ENCODE measurements around the gene SLC50A1.

The SLC50A1 gene, protein sequence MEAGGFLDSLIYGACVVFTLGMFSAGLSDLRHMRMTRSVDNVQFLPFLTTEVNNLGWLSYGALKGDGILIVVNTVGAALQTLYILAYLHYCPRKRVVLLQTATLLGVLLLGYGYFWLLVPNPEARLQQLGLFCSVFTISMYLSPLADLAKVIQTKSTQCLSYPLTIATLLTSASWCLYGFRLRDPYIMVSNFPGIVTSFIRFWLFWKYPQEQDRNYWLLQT

GRCh38 chr1:155135415-155136028 lies at the start of gene SLC50A1:
Gene SLC50A1 (plus strand): TSS chr1:155135852. CDS start chr1:155135912, 60 bp downstream.
- peak; percentile 96 for DNase-seq (ENCODE audit: low spot score)
- TF ChIP-seq, protein P1, sequence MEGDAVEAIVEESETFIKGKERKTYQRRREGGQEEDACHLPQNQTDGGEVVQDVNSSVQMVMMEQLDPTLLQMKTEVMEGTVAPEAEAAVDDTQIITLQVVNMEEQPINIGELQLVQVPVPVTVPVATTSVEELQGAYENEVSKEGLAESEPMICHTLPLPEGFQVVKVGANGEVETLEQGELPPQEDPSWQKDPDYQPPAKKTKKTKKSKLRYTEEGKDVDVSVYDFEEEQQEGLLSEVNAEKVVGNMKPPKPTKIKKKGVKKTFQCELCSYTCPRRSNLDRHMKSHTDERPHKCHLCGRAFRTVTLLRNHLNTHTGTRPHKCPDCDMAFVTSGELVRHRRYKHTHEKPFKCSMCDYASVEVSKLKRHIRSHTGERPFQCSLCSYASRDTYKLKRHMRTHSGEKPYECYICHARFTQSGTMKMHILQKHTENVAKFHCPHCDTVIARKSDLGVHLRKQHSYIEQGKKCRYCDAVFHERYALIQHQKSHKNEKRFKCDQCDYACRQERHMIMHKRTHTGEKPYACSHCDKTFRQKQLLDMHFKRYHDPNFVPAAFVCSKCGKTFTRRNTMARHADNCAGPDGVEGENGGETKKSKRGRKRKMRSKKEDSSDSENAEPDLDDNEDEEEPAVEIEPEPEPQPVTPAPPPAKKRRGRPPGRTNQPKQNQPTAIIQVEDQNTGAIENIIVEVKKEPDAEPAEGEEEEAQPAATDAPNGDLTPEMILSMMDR (IDR thresholded peaks at IDR 0.05; ENCODE audit: extremely low read depth, missing control alignments), result no peak

- TF ChIP-seq, protein P1 (IDR thresholded peaks at IDR 0.05; ENCODE audit: extremely low read depth, missing control alignments), result peak; percentile 100
- peak; percentile 85 for DNase-seq (ENCODE audit: low spot score)
These were observed 49.4 kb upstream of the SLC50A1 start for GRCh38 chr1:155086128-155086741.

DNA sequence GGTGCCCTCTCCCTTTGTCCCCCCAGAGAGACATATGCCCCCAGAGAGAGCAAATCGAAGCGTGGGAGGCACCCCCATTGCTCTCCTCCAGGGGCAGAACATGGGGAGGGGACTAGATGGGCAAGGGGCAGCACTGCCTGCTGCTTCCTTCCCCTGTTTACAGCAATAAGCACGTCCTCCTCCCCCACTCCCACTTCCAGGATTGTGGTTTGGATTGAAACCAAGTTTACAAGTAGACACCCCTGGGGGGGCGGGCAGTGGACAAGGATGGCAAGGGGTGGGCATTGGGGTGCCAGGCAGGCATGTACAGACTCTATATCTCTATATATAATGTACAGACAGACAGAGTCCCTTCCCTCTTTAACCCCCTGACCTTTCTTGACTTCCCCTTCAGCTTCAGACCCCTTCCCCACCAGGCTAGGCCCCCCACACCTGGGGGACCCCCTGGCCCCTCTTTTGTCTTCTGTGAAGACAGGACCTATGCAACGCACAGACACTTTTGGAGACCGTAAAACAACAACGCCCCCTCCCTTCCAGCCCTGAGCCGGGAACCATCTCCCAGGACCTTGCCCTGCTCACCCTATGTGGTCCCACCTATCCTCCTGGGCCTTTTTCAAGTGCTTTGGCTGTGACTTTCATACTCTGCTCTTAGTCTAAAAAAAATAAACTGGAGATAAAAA lies 48.7 kb upstream of the SLC50A1 start:
- TF ChIP-seq, protein P1 (IDR thresholded peaks at IDR 0.05; ENCODE audit: extremely low read depth, missing control alignments), result peak; percentile 15
- no peak for DNase-seq (ENCODE audit: low spot score)

DNA sequence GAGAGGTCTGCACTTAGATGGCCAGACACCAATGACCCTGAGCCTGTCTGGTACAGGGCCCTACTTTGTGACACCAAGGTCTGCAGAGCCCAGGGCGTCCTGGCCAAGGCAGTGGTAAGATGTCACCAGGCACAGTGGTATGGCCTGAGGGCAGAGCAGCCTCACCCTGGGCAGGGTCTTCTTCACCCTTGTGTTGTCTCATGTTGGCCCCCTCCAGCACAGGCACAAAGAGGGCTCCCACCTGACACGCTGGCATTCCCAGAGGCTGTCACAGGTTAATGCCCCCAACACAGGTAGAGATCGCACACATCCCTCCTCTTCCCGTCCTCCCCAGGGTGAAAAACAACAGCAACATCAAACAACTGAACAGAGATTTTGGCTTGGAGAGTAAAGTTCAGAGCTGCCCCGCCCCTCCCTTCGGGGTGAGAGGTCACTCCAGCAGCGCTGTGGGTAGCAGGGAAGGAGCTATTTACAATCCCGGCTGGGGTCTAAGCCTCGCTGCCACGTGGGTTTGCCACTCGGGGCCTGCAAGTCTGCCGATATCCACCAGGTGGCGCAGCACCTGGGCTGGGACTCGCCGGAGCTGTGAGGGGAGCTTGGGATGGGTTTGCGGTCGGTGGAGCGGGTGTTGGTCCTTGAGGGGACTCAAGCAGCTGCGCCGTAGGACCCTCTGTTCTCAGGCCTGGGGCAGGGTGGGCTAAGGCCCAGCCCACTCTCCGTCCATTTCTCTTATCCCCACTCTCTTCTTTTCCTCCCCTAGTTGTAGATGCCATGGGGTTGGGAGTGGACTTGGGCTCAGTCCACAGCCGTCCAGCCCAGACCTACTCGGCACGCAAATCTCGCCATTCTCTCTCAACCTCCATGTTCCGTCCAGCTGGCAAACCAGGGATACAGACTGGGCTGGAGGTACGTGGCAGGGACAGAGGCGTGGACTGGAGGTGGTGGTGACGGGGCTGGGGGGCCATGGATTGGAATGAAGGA lies 44.3 kb upstream of the SLC50A1 start:
- peak; percentile 76 for DNase-seq (ENCODE audit: low spot score)
- TF ChIP-seq, protein P1 (IDR thresholded peaks at IDR 0.05; ENCODE audit: extremely low read depth, missing control alignments), result peak; percentile 93

- TF ChIP-seq, protein P1 (IDR thresholded peaks at IDR 0.05; ENCODE audit: extremely low read depth, missing control alignments), result no peak
- no peak for DNase-seq (ENCODE audit: low spot score)
These were observed 43.5 kb upstream of the SLC50A1 start for GRCh38 chr1:155092131-155092530.

GRCh38 chr1:155092641-155093040 lies 43.0 kb upstream of the SLC50A1 start:
- DNase-seq (ENCODE audit: low spot score), result no peak
- TF ChIP-seq, protein P1 (IDR thresholded peaks at IDR 0.05; ENCODE audit: extremely low read depth, missing control alignments), result no peak

Measured in GM20000 (cell line).